GM10847 (cell line): ENCODE data around the gene ANGPTL4.
A peak's percentile ranks its signal among the peaks of the same experiment; 100 is the strongest.

ENCODE experiments used
- POLR2A ChIP-seq: IDR thresholded peaks from 2 replicates; pipeline ENCODE4 v1.6.1; 2011; ENCODE audit not compliant: insufficient read length; ENCODE audit errors: extremely low read depth

The ANGPTL4 gene, protein sequence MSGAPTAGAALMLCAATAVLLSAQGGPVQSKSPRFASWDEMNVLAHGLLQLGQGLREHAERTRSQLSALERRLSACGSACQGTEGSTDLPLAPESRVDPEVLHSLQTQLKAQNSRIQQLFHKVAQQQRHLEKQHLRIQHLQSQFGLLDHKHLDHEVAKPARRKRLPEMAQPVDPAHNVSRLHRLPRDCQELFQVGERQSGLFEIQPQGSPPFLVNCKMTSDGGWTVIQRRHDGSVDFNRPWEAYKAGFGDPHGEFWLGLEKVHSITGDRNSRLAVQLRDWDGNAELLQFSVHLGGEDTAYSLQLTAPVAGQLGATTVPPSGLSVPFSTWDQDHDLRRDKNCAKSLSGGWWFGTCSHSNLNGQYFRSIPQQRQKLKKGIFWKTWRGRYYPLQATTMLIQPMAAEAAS

GRCh38 chr19:8363803-8364771, at the start of gene ANGPTL4:
ANGPTL4 (plus strand) TSS chr19:8364155; CDS start chr19:8364322, 167 bp downstream.
- TF ChIP-seq POLR2A = no peak

DNA sequence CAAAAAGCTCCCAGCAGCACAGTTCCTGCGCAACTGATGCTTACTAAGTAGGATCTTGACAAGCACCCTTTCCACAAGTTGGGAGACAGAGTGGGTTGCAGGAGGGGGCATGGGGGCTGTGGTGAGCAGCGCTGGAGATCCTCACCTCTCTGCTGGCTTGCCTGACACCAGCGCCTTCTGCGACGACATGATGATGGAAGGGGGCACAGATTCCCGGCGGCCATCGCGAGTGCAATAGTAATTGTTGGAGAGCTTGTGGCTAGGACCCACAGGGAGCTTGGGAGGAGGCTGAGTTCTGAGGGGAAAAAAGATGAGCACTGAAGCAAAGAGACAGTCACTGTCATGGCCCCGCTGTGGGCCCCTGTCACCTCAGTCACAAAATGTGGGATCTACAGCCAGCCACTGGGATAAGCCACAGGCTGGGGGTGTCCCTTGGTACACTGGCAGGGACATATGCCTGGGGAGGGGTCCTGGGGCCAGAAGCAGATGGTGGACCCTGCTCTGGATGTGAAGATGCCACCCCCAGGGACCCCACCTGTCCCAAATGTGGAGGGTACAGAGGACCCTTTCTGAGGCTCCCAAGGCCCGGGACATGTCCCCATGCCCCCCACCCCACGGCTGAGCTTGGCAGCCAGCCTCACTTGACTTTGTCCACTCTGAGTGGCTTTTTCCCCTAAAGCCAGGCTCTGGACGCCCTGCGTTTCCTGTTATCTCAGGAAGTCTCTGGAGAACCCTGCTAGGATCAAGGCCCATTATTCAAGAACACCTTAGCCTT, 47.4 kb upstream of the ANGPTL4 start:
- TF ChIP-seq POLR2A = no peak

DNA sequence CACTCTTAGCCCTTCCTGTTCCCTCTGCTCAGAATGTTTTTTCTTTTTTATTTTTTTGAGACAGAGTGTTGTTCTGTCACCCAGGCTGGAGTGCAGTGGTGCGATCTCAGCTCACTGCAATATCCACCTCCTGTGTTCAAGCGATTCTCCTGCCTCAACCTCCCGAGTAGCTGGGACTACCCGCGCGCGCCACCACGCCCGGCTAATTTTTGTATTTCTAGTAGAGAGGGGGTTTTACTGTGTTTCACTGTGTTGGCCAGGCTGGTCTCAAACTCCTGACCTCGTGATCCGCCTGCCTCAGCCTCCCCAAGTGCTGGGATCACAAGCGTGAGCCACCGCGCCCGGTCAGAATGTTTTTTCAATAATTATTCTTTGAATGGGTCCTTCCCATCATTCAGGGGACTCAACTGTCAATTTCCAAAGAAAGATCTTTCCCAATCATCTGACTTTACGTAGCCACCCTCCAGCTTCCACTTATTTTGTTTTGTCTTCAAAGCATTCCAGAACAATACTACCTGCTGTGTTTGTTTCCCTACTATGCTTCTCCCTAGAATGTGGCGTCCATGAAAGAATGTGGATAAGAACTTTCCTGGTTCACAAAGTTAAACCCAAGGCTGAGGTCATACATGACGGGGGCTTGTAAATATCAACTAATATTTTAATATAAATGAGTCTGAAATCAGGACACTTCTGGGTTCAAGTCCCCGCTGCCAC, 44.0 kb upstream of the ANGPTL4 start:
- no peak for TF ChIP-seq POLR2A

DNA sequence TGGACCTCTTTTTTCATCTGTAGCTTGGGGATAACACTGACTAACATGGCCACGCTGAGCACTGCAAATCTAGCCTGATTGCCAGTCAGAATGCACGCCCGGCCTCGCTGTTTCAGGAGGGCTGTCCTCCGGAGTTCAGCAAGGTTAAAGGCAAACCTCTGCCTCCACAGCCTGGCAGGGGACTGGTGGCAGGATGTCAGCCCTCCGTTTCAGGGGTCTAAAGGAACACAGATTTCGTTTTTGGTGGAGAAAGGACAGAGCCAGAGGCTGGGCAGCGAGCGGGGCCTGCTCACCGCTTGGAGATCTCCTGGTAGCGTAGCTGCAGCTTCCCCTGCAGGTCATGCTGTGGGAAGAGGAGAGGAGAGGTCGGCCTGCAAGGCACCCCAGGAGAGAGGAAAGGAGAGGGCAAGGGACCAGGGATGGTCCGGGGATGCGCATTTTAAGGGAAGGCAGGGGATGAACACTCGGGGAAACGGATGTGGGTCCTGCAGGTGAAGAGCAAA, 43.3 kb upstream of the ANGPTL4 start:
- no peak for TF ChIP-seq POLR2A

GRCh38 chr19:8321067-8321985, 42.6 kb upstream of the ANGPTL4 start, which contains the start of the genes NDUFA7 and RPS28:
NDUFA7 (minus strand) TSS chr19:8321375; CDS start chr19:8321358, 17 bp downstream.
RPS28 (plus strand) TSS chr19:8321496; CDS start chr19:8321531, 35 bp downstream.
- peak; percentile 96 for TF ChIP-seq POLR2A

- TF ChIP-seq POLR2A = no peak
These were observed 41.8 kb upstream of the ANGPTL4 start for GRCh38 chr19:8321986-8322637.

GRCh38 chr19:8322638-8322997, 41.3 kb upstream of the ANGPTL4 start:
- no peak for TF ChIP-seq POLR2A

DNA sequence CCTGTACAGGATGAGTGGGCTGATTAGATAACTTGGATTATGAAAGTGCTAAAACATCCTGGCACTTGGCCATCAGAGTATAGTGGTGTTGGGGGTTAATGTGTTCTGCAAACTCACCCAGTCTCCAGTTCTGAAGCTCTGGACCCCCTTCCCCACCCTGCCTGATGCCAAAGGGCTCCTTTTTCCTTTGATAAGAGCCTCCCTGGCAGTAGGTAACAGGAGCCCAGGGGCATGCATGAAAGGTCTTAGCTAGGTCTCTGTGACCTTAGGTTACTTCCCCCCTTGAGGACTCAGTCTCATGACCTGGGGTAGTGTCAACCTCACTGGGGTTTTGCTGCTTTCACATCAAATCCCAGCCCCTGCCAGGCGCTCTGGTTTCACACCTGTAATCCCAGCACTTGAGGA, 40.2 kb upstream of the ANGPTL4 start:
- TF ChIP-seq POLR2A = no peak

DNA sequence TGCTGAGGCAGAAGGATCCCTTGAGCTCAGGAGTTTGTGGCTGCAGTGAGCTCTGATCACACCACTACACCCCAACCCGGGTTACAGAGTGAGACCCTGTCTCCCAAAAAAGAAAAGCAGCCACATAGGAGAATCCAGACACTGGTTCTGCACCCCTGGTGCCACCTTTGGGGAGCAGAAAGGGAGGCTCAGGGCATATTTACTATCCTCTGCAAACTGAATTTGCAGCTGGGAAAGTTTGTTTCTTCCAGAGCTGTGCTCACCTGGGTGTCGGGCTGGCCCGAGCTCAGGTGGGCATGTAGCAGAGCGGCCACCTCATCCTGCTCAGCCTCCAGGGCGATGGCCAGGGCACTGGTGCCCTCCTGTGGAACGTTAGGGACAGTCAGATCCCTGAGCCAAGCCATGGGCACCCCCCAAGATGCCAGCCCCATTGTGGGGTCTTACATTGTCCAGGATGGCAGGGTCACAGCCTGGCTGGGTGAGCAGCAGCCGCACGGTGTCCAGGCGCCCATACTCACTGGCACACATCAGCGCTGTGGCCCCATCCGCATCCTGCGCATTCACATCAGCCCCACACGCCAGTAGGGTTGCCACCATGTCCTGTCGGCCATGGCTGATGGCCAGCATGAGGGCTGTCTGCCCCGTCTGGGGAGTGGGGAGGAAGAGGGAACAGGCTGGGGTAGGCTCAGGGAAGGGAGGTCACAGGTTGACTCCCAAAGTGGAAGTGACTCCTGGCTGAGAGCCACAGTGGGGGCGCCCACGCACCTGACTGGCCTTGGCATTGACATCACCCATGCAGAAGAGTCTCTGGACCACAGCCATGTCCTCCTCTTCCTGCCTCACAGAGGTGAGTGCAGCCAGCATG, 39.5 kb upstream of the ANGPTL4 start:
- peak; percentile 29 for TF ChIP-seq POLR2A

- no peak for TF ChIP-seq POLR2A
These were observed 38.5 kb upstream of the ANGPTL4 start for GRCh38 chr19:8325454-8325853.

DNA sequence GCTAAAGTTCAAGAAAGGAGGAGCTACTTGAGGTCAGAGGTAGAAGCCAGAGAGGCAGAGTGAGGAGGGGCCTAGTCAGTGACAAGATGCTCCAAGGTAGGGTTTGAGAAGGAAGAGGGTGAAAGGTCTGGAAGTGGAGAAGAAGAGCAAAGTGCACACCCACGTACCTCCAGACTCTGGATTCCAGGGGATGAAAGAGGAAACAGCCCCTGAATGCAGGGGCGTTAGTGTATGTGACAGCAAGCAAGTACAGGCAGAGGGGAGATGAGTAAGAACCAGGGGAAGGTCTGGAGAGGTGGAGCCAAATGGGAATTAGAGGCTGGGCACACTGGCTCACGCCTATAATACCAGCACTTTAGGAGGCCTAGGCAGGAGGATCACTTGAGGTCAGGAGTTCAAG, 34.0 kb upstream of the ANGPTL4 start:
- TF ChIP-seq POLR2A = no peak
